Mesendoderm (in vitro differentiated cells): Measurements from ENCODE around the gene SCLT1. TPM values are rescaled to one million over a fixed set of nuclear protein-coding genes. Genes with fewer than 3 reads are reported as not detected.

ENCODE experiments used
- DNase-seq: peaks from one replicate; pipeline ENCODE4 v3.0.0; 2013
- H2AK5ac ChIP-seq: 2 replicates; pipeline ENCODE4 v1.6.1; 2013; ENCODE audit warnings: low read length, inconsistent platforms
- H2BK120ac ChIP-seq: 2 replicates; pipeline ENCODE4 v1.6.1; 2013; ENCODE audit warnings: low read depth, mild to moderate bottlenecking, low read length, moderate library complexity, mixed read lengths
- H2BK15ac ChIP-seq: replicated peaks from 2 replicates; pipeline ENCODE4 v1.6.1; 2013; ENCODE audit warnings: low read depth, mild to moderate bottlenecking, moderate library complexity
- H2BK5ac ChIP-seq: 2 replicates; pipeline ENCODE4 v1.6.1; 2013; ENCODE audit warnings: low read length, inconsistent platforms
- H3K18ac ChIP-seq: 2 replicates; pipeline ENCODE4 v1.6.1; 2013; ENCODE audit warnings: mild to moderate bottlenecking, low read length, mixed read lengths
- H3K23ac ChIP-seq: one replicate; pipeline ENCODE4 v1.6.1; 2013; ENCODE audit warnings: low read length
- H3K27ac ChIP-seq: 2 replicates; pipeline ENCODE4 v1.5.1; 2013; ENCODE audit warnings: low read depth, mild to moderate bottlenecking, inconsistent platforms, low read length, moderate library complexity
- H3K27me3 ChIP-seq: 2 replicates; pipeline ENCODE4 v1.6.1; 2013; ENCODE audit warnings: low read length, control low read depth, mild to moderate bottlenecking, inconsistent platforms; ENCODE audit not compliant: insufficient read depth, poor library complexity
- H3K36me3 ChIP-seq: 2 replicates; pipeline ENCODE4 v1.6.1; 2013; ENCODE audit warnings: low read length, inconsistent platforms; ENCODE audit not compliant: control insufficient read depth, insufficient read depth
- H3K4ac ChIP-seq: one replicate; pipeline ENCODE4 v1.6.1; 2013; ENCODE audit warnings: low read depth, mild to moderate bottlenecking, low read length, moderate library complexity
- H3K4me1 ChIP-seq: 2 replicates; pipeline ENCODE4 v1.6.1; 2013; ENCODE audit warnings: low read depth, low read length, inconsistent platforms; ENCODE audit not compliant: control insufficient read depth
- H3K4me2 ChIP-seq: 2 replicates; pipeline ENCODE4 v1.6.1; 2013; ENCODE audit warnings: low read length
- H3K4me3 ChIP-seq: 2 replicates; pipeline ENCODE4 v1.5.1; 2013; ENCODE audit warnings: mild to moderate bottlenecking, low read length
- H3K56ac ChIP-seq: one replicate; pipeline ENCODE4 v1.6.1; 2013; ENCODE audit warnings: low read length
- H3K79me1 ChIP-seq: 2 replicates; pipeline ENCODE4 v1.6.1; 2013; ENCODE audit warnings: low read length, inconsistent platforms
- H3K79me2 ChIP-seq: 2 replicates; pipeline ENCODE4 v1.6.1; 2013; ENCODE audit warnings: mild to moderate bottlenecking, low read length; ENCODE audit not compliant: control insufficient read depth, insufficient read depth
- H3K9ac ChIP-seq: 2 replicates; pipeline ENCODE4 v1.6.1; 2013; ENCODE audit warnings: low read length, inconsistent platforms
- H4K5ac ChIP-seq: one replicate; pipeline ENCODE4 v1.6.1; 2013; ENCODE audit warnings: low read length
- H4K8ac ChIP-seq: one replicate; pipeline ENCODE4 v1.6.1; 2013; ENCODE audit warnings: low read depth, mild to moderate bottlenecking, control low read depth, low read length, moderate library complexity
- WGBS: extraction: QIAGEN DNeasy Blood & Tissue Kit; methylation state at CpG from one replicate; pipeline ENCODE4 v1.1.7; 2013; ENCODE audit warnings: low lambda C conversion rate, missing lambda C conversion rate; ENCODE audit not compliant: insufficient coverage; ENCODE audit errors: extremely low coverage; 5-methylcytosine and 5-hydroxymethylcytosine counted together
- polyA plus RNA-seq, 2 experiments: library from polyadenylated mRNA; stranded (reverse); fragments of 200-250 nt; gene quantifications; one replicate each; pipeline ENCODE4 v1.2.3, GENCODE V29; 2013

The SCLT1 gene
- 10.5 TPM for polyA plus RNA-seq (2013, experiment 1 of 2)
- 10.9 TPM for polyA plus RNA-seq (2013, experiment 2 of 2)

DNA sequence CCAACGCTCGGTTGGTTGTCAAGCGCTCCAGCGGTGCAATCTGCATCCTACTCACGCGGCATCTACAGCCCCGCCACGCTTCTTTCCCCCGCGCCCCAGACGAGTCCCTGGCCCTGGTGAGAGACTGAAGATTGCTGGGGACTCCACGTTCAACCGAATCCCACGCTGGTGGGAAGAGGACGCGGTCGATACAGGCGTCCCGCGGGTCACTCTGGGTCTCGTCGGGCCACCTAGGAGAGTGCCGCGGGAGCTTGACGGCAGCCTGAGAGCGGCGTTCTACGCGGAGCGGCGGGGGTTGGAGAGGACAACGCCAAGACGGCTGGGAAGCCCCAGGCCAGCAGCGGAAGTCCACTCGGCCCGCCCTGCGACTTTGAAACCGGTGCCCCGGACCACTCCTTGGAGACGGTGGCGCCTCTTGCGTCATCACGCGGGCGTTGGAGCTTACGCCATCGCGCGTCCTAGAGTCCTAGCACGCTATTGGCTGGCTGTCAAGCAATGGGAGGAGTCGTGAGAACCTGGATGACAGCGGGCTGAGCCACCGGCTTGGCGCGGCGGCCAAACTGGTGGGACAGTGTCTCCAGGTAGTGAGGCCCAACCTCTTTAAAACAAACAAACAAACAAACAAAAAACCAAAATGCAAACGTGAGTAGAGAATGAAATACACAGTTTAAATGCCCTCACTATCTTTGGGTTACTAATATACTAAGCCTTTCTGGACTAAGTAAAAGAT lies at the start of gene SCLT1:
TSS of gene SCLT1 (minus strand) at position 349 of the 730 bp plus-strand sequence. CDS start 436 bp downstream, outside the sequence.
- H3K79me2 ChIP-seq: peaks cover 5% of the 10 kb centered on the region
- peaks cover 2% of the 10 kb centered on the region for H3K79me1 ChIP-seq
- no peak within 1 kb of the TSS for H4K5ac ChIP-seq
- peak within 1 kb of the TSS; percentile 91 for H3K9ac ChIP-seq
- H2BK120ac ChIP-seq: no peak within 1 kb of the TSS
- peak within 1 kb of the TSS; percentile 92 for H3K18ac ChIP-seq
- peak within 1 kb of the TSS; percentile 78 for H3K4ac ChIP-seq
- no peaks in the 10 kb centered on the region for H3K36me3 ChIP-seq
- H3K56ac ChIP-seq: peak within 1 kb of the TSS; percentile 94
- H3K4me3 ChIP-seq: peak within 1 kb of the TSS; percentile 80
- no peak within 1 kb of the TSS for H3K23ac ChIP-seq
- H3K27ac ChIP-seq: peak within 1 kb of the TSS; percentile 65
- no CpG with 5 or more reads among the region's 57 CpGs for WGBS
- H2BK15ac ChIP-seq: no peak within 1 kb of the TSS
- peaks cover 2% of the 10 kb centered on the region for H3K4me1 ChIP-seq
- no peaks in the 10 kb centered on the region for H3K27me3 ChIP-seq
- DNase-seq: peak; percentile 99
- peak within 1 kb of the TSS; percentile 55 for H3K4me2 ChIP-seq
- peak within 1 kb of the TSS; percentile 65 for H2BK5ac ChIP-seq
- no peak within 1 kb of the TSS for H2AK5ac ChIP-seq
- no peak within 1 kb of the TSS for H4K8ac ChIP-seq

DNA sequence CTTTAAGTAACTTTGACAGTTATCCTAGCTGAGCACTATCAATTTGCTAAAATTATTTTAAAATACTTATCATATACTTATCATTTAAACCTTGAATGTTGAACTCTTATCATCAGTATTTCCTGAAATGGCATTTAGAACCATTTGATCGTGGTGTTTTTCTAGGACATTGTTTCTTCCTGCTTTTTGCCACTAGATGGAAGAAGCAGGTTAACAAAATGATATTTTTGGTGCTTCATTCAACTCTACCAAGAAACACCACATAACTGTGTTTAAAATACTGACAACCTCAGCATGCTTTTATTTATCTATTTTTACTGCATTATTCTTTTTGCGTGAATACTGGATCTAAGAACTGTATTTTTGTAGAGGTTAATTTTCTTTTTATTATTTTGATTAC lies 47.2 kb upstream of the SCLT1 start:
- H3K4ac ChIP-seq: no peak overlapping the region
- H2BK15ac ChIP-seq: no peak overlapping the region
- no peak overlapping the region for H3K27ac ChIP-seq
- no peak overlapping the region for H4K8ac ChIP-seq
- no peak overlapping the region for H2BK120ac ChIP-seq
- WGBS: no CpG with 5 or more reads among the region's 2 CpGs
- no peaks in the 10 kb centered on the region for H3K36me3 ChIP-seq
- no peaks in the 10 kb centered on the region for H3K79me1 ChIP-seq
- no peaks in the 10 kb centered on the region for H3K79me2 ChIP-seq
- H4K5ac ChIP-seq: no peak overlapping the region
- H3K9ac ChIP-seq: no peak overlapping the region
- H3K56ac ChIP-seq: no peak overlapping the region
- H3K4me1 ChIP-seq: no peaks in the 10 kb centered on the region
- no peak overlapping the region for H3K23ac ChIP-seq
- H3K18ac ChIP-seq: no peak overlapping the region
- no peak overlapping the region for H2BK5ac ChIP-seq
- no peak overlapping the region for H2AK5ac ChIP-seq
- no peaks in the 10 kb centered on the region for H3K27me3 ChIP-seq
- no peak overlapping the region for H3K4me3 ChIP-seq
- no peak for DNase-seq
- no peak overlapping the region for H3K4me2 ChIP-seq

DNA sequence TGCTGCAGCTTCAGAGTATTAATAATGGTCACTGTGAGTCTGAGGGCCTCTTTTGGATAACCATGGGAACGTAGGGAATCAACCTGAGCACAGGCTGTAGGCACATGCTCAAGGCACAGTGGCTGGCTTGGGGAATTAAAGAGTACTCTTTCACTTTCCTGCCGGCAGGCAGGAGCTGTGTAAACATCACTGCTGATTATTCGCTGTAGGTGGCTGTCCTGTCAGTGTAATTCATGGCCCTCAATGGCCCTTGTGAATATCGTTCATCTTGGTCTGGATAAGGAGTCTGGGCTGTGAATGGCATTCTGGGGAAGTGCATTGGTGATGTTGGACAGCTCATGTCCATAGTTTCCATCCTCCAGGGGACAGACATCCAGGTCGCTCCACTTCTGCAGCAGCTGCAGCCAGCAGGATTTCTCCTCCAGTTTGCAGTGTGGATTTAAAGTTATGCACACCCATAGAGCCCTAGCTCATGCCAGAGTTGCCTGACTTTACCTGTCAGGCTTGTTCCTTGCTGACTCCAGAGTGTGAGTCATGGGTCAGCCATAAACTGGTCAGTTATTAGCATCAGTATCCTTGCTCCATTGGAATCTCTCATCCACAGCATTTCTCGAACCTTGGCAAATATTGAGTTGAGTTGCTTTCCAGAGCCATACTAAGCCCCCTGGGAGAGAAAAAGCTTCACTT lies 45.6 kb upstream of the SCLT1 start:
- H3K4me2 ChIP-seq: no peak overlapping the region
- no peak overlapping the region for H3K18ac ChIP-seq
- WGBS: no CpG with 5 or more reads among the region's 6 CpGs
- H4K8ac ChIP-seq: no peak overlapping the region
- no peaks in the 10 kb centered on the region for H3K27me3 ChIP-seq
- H3K56ac ChIP-seq: no peak overlapping the region
- H4K5ac ChIP-seq: no peak overlapping the region
- H3K9ac ChIP-seq: no peak overlapping the region
- no peak overlapping the region for H3K4ac ChIP-seq
- H2AK5ac ChIP-seq: no peak overlapping the region
- H2BK15ac ChIP-seq: no peak overlapping the region
- no peaks in the 10 kb centered on the region for H3K79me1 ChIP-seq
- H3K27ac ChIP-seq: no peak overlapping the region
- H3K23ac ChIP-seq: no peak overlapping the region
- DNase-seq: peak; percentile 1
- H3K4me3 ChIP-seq: no peak overlapping the region
- no peaks in the 10 kb centered on the region for H3K79me2 ChIP-seq
- no peak overlapping the region for H2BK120ac ChIP-seq
- H3K4me1 ChIP-seq: no peaks in the 10 kb centered on the region
- no peaks in the 10 kb centered on the region for H3K36me3 ChIP-seq
- H2BK5ac ChIP-seq: no peak overlapping the region

DNA sequence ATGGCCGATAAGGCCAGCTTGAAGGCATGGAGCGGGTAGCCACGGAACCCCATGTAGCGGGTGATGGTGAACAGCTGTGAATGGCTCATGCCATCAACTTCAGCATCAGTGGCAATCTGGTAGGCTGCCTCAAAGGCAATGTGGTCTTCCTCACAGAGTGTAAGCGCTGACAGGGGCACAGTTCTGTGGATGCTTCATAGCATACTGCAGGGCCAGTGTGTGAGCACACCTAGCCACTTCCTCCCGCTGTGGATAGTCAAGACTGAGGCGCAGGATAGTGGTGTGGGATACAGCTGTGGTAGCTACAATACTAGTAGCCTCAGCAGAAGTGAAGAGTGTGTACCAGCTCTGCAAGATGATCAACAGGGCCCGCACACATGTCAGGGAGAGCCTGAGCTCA lies 43.1 kb upstream of the SCLT1 start:
- H3K18ac ChIP-seq: no peak overlapping the region
- no peaks in the 10 kb centered on the region for H3K79me2 ChIP-seq
- no peaks in the 10 kb centered on the region for H3K4me1 ChIP-seq
- no peak overlapping the region for H2BK120ac ChIP-seq
- no peak overlapping the region for H2AK5ac ChIP-seq
- no CpG with 5 or more reads among the region's 8 CpGs for WGBS
- no peak overlapping the region for H4K8ac ChIP-seq
- no peak overlapping the region for H3K4me3 ChIP-seq
- no peak overlapping the region for H2BK15ac ChIP-seq
- no peaks in the 10 kb centered on the region for H3K27me3 ChIP-seq
- no peak for DNase-seq
- no peaks in the 10 kb centered on the region for H3K36me3 ChIP-seq
- H3K4me2 ChIP-seq: no peak overlapping the region
- no peak overlapping the region for H3K56ac ChIP-seq
- H2BK5ac ChIP-seq: no peak overlapping the region
- H3K79me1 ChIP-seq: no peaks in the 10 kb centered on the region
- no peak overlapping the region for H3K27ac ChIP-seq
- no peak overlapping the region for H3K9ac ChIP-seq
- no peak overlapping the region for H3K4ac ChIP-seq
- no peak overlapping the region for H3K23ac ChIP-seq
- no peak overlapping the region for H4K5ac ChIP-seq

DNA sequence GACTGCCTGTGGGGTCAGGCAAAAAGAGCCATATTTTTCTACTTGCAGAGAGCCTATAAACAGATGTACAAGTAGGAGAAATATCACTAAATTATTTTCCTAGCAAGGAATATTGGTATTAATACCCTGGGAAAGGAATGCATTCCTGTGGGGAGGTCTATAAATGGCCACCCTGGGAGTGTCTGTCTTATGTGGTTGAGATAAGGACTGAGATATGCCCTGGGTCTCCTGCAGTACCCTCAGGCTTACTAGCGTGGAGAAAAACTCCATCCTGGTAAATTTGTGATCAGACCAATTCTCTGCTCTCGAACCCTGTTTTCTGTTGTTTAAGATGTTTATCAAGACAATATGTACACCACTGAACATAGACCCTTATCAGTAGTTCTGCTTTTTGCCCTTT lies 38.0 kb upstream of the SCLT1 start:
- Histone ChIP-seq H3K18ac (no peak overlapping the region), H2BK120ac (no peak overlapping the region), H3K36me3 (no peaks in the 10 kb centered on the region), H2BK15ac (no peak overlapping the region), H3K79me2 (no peaks in the 10 kb centered on the region), H3K9ac (no peak overlapping the region), H3K4me3 (no peak overlapping the region), H3K79me1 (no peaks in the 10 kb centered on the region), H4K8ac (no peak overlapping the region), H3K23ac (no peak overlapping the region), H3K27me3 (no peaks in the 10 kb centered on the region), H3K56ac (no peak overlapping the region), H3K27ac (no peak overlapping the region), H3K4me1 (no peaks in the 10 kb centered on the region), H2AK5ac (no peak overlapping the region), H3K4ac (no peak overlapping the region), H4K5ac (no peak overlapping the region), H3K4me2 (no peak overlapping the region), H2BK5ac (no peak overlapping the region)
- no CpG with 5 or more reads among the region's 2 CpGs for WGBS
- DNase-seq: no peak
